Measurements from ENCODE around the gene CPEB1. TPM values are rescaled to one million over a fixed set of nuclear protein-coding genes. Genes with fewer than 3 reads are reported as not detected.
"Not testable (repeated sequence)": the region's sequence is repeated elsewhere in the genome, so short reads cannot be mapped to it uniquely, and the experiment has no call there.

The CPEB1 gene
- total and polyA plus RNA-seq, 8 donors: 1.1 to 6.4 (median 1.5) TPM; not detected in 2

- peak in 1 of 2 donors; percentile 61 for DNase-seq
- Histone ChIP-seq H3K36me3 (no peaks in the 10 kb centered on the region), H3K9me3 (peaks cover 0 to 5% (median 0%) of the 10 kb centered on the region in 4 donors), H3K4me3 (peak overlapping the region; percentile 50 to 71 (median 59)), H3K27me3 (peaks cover 14 to 74% (median 61%) of the 10 kb centered on the region in 3 donors), H3K27ac (no peak overlapping the region), H3K4me1 (peaks cover 22 to 31% (median 26%) of the 10 kb centered on the region in 4 donors)
- TF ChIP-seq CTCF (IDR thresholded peaks at IDR 0.05) (no peak), POLR2A (IDR thresholded peaks at IDR 0.05) (no peak), POLR2AphosphoS5 (IDR thresholded peaks at IDR 0.05) (no peak), EP300 (IDR thresholded peaks at IDR 0.05) (no peak)
- 14 to 25% (median 18%) methylated on average over 39 to 56 of the region's 56 CpGs for WGBS, 5 donors
- intact Hi-C loops (cut with DNase I; ENCODE audit: low total_unique reads): loop anchor here (10.0 kb wide), 1 partner anchor 62 kb away; no protein-coding TSS in a partner anchor
Observed at GRCh38 chr15:82646250-82647044, 716 bp downstream of the CPEB1 start.

GRCh38 chr15:82644967-82645852, 2.0 kb downstream of the CPEB1 start:
- not testable (repeated sequence) for H3K4me3 ChIP-seq, DNase-seq, H3K9me3 ChIP-seq, H3K27ac ChIP-seq, H3K36me3 ChIP-seq
- intact Hi-C loops (cut with DNase I; ENCODE audit: low total_unique reads): loop anchor here (10.0 kb wide), 1 partner anchor 60 kb away; no protein-coding TSS in a partner anchor
- WGBS, 5 donors: 87 to 92% (median 90%) methylated on average over 34 of the region's 34 CpGs
- Histone ChIP-seq H3K4me1 (peaks cover 22 to 31% (median 26%) of the 10 kb centered on the region in 4 donors), H3K27me3 (peaks cover 14 to 79% (median 61%) of the 10 kb centered on the region in 3 donors)

- no peak overlapping the region for H3K4me3 ChIP-seq
- no peak for DNase-seq
- no peak overlapping the region for H3K27ac ChIP-seq
- intact Hi-C loops (cut with DNase I; ENCODE audit: low total_unique reads): loop anchor here (10.0 kb wide), 1 partner anchor 59 kb away; no protein-coding TSS in a partner anchor
- TF ChIP-seq POLR2A (IDR thresholded peaks at IDR 0.05) (no peak), POLR2AphosphoS5 (IDR thresholded peaks at IDR 0.05) (no peak), EP300 (IDR thresholded peaks at IDR 0.05) (no peak), CTCF (IDR thresholded peaks at IDR 0.05) (no peak)
- peaks cover 0 to 5% (median 0%) of the 10 kb centered on the region in 4 donors for H3K9me3 ChIP-seq
- peaks cover 14 to 80% (median 61%) of the 10 kb centered on the region in 3 donors for H3K27me3 ChIP-seq
- WGBS, 5 donors: 35 to 60% (median 53%) methylated on average over 3 of the region's 3 CpGs
- peaks cover 22 to 31% (median 26%) of the 10 kb centered on the region in 4 donors for H3K4me1 ChIP-seq
- H3K36me3 ChIP-seq: no peaks in the 10 kb centered on the region
Observed at GRCh38 chr15:82643992-82644391, 3.2 kb downstream of the CPEB1 start.

- peaks cover 0 to 5% (median 0%) of the 10 kb centered on the region in 4 donors for H3K9me3 ChIP-seq
- WGBS, 5 donors: 44 to 53% (median 50%) methylated on average over 3 of the region's 3 CpGs
- peaks cover 14 to 67% (median 52%) of the 10 kb centered on the region in 3 donors for H3K27me3 ChIP-seq
- intact Hi-C loops (cut with DNase I; ENCODE audit: low total_unique reads): loop anchor here (10.0 kb wide), 1 partner anchor 58 kb away; no protein-coding TSS in a partner anchor
- no peaks in the 10 kb centered on the region for H3K36me3 ChIP-seq
- H3K27ac ChIP-seq: no peak overlapping the region
- TF ChIP-seq POLR2AphosphoS5 (IDR thresholded peaks at IDR 0.05) (no peak), CTCF (IDR thresholded peaks at IDR 0.05) (no peak), EP300 (IDR thresholded peaks at IDR 0.05) (no peak), POLR2A (IDR thresholded peaks at IDR 0.05) (no peak)
- DNase-seq: no peak
- H3K4me1 ChIP-seq: peaks cover 17 to 24% (median 19%) of the 10 kb centered on the region in 4 donors
- no peak overlapping the region for H3K4me3 ChIP-seq
Observed at GRCh38 chr15:82642656-82643055, 4.5 kb downstream of the CPEB1 start.

All from stomach (tissue), 9 donors.